Stimulated activated CD4-positive, alpha-beta T cell treated with anti-CD3 and anti-CD28 coated beads, TNF-alpha, amount 100 ng/mL, for 4 hours (primary cell): ENCODE measurements around the gene RENBP.

Experiments
- DNase-seq, 3 experiments: peaks; one replicate each; pipeline ENCODE4 v3.0.0-alpha.2; 2020; ENCODE audit warnings: low read depth in 3 of 3

Gene RENBP

DNA sequence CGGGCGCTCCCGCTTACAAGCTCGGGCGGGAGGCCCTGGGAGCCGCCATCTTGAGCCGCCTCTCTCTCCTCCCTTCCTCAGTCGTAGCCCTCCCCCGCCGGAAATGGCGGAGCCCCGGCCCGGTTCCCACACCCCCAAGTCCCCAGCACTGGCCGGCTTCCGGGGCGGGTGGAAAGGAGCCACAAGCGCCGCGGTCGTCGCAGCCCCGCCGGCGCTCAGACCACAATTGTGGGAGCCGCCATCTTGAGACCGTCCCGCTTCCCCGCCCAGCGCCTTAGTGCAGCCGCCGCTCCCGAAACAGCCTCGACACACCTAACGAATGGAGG is 26.6 kb upstream of the RENBP start:
- peak; percentile 64 to 76 (median 74) for DNase-seq

GRCh38 chrX:153970357-153971123 is 26.1 kb upstream of the RENBP start:
- no peak for DNase-seq

DNA sequence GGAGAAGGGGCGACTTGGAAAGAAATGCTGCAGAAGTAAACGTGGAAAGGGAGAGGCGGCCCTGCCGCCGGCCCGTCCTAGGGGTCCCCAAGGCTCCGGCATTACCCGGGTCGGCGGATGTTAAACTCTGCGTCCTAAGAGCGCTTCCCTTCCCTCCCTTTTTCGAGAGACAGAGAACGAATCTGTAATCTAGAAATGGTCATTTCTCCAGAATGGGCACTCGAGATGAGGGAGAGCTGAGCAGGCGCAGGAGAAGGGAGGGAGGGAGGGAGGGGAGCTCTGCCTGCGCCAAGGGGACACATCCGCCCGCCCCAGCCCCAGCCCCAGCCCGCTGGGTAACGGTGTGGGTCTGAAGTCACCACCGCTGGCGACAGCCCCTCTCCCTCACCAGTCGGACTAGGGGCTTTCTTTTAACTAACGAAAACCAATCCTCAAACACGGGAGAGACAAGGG is 25.5 kb upstream of the RENBP start:
- no peak for DNase-seq

DNA sequence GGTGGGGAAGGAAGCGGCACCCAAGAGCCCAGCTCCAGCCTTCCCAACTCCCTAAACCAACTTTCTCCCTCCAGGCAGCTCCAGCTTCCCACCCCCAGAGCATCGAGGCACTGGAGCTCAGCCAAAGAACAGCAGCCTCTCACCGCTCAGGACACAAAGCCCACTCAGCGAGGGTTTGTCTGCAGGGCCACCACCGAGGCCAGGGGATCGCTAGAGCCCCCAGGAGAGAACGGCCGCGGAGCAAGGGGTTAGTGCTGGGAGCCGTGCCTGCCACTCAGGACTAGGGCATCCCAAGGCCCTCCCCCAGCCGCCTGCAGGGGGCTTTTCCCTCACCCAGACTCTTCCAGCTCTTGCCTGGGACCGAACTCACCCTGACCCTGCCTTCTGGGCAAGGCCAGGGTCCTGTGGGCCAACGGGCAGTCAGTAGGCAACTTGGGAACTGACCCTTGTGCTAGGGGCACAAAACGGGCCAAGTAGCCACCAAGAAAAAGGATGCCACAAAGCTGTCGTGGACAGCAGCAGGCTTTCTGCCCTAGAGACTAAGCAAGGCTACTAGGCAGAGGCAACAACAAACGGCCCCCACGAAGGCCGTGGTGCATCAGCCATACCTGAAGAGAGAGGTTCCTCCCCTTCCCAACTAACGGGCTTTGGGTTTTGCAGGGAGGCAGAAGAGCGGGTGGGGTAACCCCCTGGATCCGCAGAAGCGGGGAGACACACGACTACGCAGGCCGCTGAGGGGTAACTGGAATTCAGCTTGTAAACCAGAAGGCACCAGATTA is 24.9 kb upstream of the RENBP start:
- DNase-seq, result no peak

DNA sequence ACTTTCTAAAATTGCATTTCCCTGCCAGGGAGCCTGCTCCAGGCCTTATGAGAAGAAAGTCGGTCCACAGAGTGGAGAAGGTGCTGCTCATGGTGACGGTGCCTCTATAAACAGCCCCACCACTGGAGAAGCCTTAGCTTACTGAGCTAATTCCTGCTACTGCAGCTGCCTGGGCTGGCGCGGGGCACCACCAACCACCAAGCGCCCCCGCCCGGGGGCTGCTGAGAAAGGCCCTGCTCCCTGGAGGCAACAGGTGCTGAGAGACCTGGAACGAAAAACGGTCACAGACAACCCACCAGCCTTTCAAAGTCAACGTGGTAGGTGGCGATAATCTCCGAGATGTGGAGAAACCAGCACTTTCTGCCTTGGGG is 24.3 kb upstream of the RENBP start:
- DNase-seq, result no peak

DNA sequence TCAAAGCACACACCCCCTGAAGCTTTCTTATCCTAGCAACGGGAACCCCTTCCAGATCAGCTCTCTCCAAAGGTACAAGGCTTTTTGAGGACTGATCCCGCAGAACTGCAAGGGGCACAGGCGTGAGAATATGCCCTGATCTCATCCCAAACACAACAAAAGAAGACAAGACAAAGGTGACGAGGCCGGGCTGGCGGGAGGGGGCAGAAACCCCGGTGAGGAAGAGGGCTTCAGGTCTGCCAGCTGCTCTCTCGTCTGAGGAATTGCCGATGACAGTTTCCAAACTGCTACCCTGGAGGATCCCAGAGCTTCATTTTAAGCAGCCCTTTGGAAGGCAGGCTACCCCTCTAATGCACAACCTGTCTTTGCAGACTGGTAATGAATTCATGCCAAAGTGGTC is 23.8 kb upstream of the RENBP start:
- no peak for DNase-seq

DNA sequence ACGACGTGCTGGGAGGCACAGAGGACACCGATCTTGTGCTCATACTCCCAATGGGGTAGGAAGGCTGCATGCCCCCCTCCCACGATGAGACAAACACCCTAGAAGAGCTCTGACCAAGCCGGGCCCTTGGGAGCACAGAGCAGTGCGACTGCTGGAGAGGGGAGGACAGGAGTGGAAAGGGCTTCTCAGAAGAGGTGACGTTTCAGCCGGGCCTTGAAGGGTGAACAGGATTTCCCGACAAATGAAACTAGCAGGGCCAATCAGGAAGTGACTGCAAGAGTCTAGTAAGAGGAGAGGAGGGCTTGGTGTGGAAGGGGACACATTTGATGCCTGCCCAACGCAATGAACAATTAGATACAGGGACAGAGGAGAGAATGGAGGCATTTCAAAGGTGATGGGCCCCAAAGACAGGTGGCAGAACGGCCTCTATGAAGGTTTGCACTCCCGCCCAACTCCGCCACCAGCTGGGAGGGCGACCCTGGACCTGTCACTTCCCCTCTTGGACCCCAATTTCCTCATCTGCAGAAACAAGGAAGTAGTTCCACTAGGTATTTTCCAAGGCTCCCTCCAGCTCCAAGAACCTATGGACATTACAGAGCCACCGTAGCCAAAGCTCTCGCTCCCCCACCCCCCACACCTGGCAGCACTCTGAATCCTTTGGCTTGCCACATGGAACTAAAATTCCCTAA is 23.2 kb upstream of the RENBP start:
- no peak for DNase-seq

- DNase-seq, result peak in 1 of 3 experiments; percentile 39
These were observed 22.5 kb upstream of the RENBP start for GRCh38 chrX:153966841-153967535.

DNA sequence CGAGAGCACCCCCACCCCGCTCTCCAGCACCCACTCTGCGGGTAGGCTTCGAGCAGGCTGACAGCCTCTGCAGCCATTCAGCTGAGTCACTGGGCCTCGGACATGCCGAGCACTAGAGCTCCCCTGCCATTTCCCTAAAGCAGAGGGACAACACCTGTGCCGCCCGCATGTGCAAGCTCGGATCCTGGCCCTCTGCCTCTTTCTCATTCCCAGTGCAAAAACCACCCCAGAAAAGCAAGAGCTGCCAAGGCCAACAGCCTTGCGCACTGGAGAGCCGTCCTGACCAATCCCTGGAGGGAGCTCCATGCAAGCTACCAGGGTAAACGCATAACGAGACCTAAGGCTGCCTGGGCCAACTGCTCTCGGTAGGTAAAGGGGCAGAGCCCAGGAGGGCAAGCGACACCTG is 21.8 kb upstream of the RENBP start:
- DNase-seq, result no peak

DNA sequence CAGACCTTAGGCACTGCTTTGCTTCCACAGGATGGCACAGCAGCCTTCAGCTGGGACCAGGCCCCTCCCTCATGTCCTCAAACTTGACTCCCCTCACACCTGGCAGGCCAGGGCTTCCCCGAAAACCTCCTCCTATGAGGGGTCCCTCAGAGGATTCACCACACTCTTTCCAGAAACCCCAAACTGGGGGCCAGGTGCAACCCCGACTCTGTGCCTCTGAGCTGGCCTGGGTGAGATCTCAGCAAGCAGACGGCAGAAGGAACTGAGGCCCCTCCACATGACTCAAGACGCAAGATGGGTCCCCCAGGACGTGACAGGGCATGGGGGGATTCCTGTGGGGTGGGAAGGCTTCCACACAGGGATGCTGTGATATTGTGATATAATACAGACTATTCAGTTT is 21.0 kb upstream of the RENBP start:
- DNase-seq, result no peak

GRCh38 chrX:153964105-153964504 is 19.7 kb upstream of the RENBP start:
- no peak for DNase-seq

DNA sequence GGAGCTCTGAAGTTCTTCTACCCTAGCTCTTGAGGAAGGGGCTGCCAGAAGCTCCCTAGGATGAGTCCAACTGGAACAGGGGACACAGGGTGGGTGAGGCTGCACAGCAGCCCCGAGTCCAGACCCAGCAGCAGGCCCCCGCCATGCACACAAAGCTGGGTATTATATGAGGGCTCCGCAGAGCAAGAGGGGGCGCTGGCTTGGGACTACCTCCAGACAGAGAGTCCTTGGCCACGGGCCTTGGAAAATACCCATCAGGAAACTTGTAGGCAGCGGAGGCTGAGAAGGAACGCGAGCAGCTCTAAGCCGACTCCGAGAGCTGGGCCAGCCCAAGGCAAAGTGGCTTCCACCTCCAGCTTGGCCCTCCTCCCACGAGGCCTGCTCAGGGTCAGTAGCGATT is 19.1 kb upstream of the RENBP start:
- no peak for DNase-seq

- DNase-seq, result no peak
These were observed 16.8 kb upstream of the RENBP start for GRCh38 chrX:153961292-153961691.

DNA sequence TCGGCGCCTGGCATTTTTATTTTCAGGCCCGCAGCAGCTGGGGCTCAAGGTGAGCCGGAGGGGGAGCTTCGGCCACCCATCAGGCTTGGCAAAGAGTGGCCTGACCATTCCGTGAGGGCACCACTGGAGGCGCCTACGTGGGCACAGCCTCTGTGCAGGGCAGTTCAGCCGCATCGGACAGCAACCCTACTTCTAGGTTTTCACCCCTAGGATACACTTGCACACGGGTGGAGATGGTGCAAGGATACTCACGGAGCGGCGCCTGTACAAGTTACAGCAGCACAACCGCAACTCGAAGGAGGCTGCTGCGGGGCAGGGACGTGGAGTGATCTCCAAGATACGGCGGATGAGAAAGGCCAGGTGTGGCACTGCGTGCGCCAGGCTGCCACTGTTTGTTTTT is 16.3 kb upstream of the RENBP start:
- no peak for DNase-seq

- DNase-seq, result no peak
These were observed 15.6 kb upstream of the RENBP start for GRCh38 chrX:153960077-153960476.

DNA sequence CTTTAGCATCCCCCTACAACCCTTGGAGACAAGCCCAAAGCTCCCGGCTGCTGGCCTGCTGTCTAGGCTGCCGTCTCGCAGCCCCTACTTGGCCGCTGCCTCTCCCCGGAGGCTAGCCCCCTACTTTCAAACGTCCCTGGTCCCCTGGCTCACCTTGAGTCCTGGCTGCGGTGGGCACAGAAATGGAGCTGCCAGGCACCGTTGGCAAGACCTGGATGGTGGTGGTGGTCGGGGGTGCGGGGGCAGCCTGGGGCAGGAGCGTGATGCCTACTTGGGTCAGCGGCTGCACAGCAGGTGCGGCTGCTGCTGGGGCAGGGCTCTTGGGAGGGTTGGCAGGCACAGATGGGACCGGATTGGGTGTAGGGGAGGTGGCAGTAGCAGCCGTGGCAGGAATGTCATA is 15.2 kb upstream of the RENBP start:
- DNase-seq, result no peak

DNA sequence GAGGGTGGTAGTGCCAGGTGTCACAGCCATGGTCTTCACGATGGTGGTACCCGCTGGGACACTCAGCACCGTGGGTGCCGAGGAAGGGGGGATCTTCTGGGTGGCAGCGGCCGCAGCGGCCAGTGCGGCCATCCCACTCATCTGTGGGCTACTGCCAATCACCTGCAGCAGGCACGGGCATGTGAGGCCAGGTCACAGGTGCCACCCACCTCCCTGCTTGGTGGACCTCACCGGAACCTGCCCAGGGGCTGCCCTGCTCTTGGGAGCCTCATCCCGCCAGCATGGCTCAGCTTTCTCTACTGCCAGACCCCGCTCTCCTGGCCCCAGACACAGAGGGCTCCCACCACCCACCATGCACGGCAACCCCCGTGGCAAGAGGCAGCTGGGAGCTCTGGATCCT is 14.2 kb upstream of the RENBP start:
- DNase-seq, result no peak

DNA sequence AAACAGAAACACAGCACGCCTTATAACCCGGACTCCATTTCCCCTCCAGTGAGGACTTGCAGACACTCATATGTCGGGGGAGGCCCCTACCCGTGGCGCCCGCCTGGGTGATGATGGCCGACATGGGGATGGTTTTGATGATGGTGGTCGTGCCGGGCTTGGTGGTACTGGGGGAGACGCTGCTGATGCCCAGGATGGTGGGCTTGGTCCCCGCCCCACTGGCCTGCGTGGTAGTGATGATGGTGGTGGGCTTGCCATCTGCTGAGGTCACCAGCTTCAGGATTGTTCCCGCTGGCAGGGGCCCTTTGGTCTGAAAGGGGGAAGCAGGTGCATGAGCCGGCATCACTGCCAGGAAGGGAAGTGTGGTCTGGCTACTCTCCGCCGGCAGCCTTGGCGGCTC is 12.8 kb upstream of the RENBP start:
- DNase-seq, result no peak

GRCh38 chrX:153956044-153956907 is 11.8 kb upstream of the RENBP start:
- no peak for DNase-seq

GRCh38 chrX:153955228-153955732 is 10.8 kb upstream of the RENBP start:
- DNase-seq, result no peak
